ENCODE data around the gene RNF20. TPM values are rescaled to one million over a fixed set of nuclear protein-coding genes. Genes with fewer than 3 reads are reported as not detected.

The RNF20 gene
- polyA plus RNA-seq, 1 donor (not counting 4 experiments of a cell fraction or from before 2014, with no cell fraction given), result 28.8 TPM

GRCh38 chr9:101567725-101568350, 34.2 kb downstream of the RNF20 start:
- no peak overlapping the region for H3K4me3 ChIP-seq (ENCODE audit: control insufficient read depth in 2 of 3, extremely low read depth in 1 of 3, insufficient read depth in 2 of 3, low read depth in 1 of 3, low read length in 3 of 3)
- H3K9me1 ChIP-seq (ENCODE audit: control insufficient read depth, extremely low read depth, insufficient read depth, low read length), result no peaks in the 10 kb centered on the region
- no peaks in the 10 kb centered on the region for H4K20me1 ChIP-seq (ENCODE audit: control insufficient read depth, extremely low read depth, insufficient read depth, low read length)
- TF ChIP-seq EZH2 (IDR thresholded peaks at IDR 0.05; ENCODE audit: low read length) (no peak), CTCF (optimal IDR thresholded peaks at IDR 0.05 in 1 of 3, IDR thresholded peaks at IDR 0.05 in 1 of 3, conservative IDR thresholded peaks at IDR 0.05 in 1 of 3; ENCODE audit: extremely low read depth in 1 of 3, insufficient read depth in 2 of 3, low read length in 3 of 3) (no peak)
- no peaks in the 10 kb centered on the region for H3K79me2 ChIP-seq (ENCODE audit: control insufficient read depth, insufficient read depth, low read length)
- no peak overlapping the region for H3K9ac ChIP-seq (ENCODE audit: control insufficient read depth, extremely low read depth, insufficient read depth, low read length)
- no peaks in the 10 kb centered on the region for H3K4me1 ChIP-seq (ENCODE audit: control insufficient read depth, extremely low read depth, insufficient read depth, low read length)
- no peak overlapping the region for H3K27ac ChIP-seq (ENCODE audit: control insufficient read depth, insufficient read depth, low read length)
- no peak overlapping the region for H2AFZ ChIP-seq (ENCODE audit: control insufficient read depth, low read length)
- DNase-seq (ENCODE audit: low read depth, low spot score) (no peak), FAIRE-seq (no peak)
- no peaks in the 10 kb centered on the region for H3K27me3 ChIP-seq (ENCODE audit: control insufficient read depth, extremely low read depth, insufficient read depth, low read length)
- dilution Hi-C loops (cut with MboI; ENCODE audit: extremely low pct_ligation_motif_present, low sequenced_read_pairs), result no loop called here
- no peak overlapping the region for H3K4me2 ChIP-seq (ENCODE audit: control insufficient read depth, extremely low read depth, insufficient read depth, low read depth, low read length)
- peaks cover 6 to 11% of the 10 kb centered on the region in 2 experiments for H3K36me3 ChIP-seq (ENCODE audit: control insufficient read depth in 2 of 2, extremely low read depth in 1 of 2, insufficient read depth in 2 of 2, low read length in 2 of 2)
- H3K9me3 ChIP-seq (ENCODE audit: control insufficient read depth, low read depth, low read length), result no peaks in the 10 kb centered on the region

GRCh38 chr9:101569741-101570501, 36.3 kb downstream of the RNF20 start:
- Histone ChIP-seq H3K4me3 (ENCODE audit: control insufficient read depth in 2 of 3, extremely low read depth in 1 of 3, insufficient read depth in 2 of 3, low read depth in 1 of 3, low read length in 3 of 3) (no peak overlapping the region), H3K79me2 (ENCODE audit: control insufficient read depth, insufficient read depth, low read length) (no peaks in the 10 kb centered on the region), H3K36me3 (ENCODE audit: control insufficient read depth in 2 of 2, extremely low read depth in 1 of 2, insufficient read depth in 2 of 2, low read length in 2 of 2) (peaks cover 2 to 3% of the 10 kb centered on the region in 2 experiments), H4K20me1 (ENCODE audit: control insufficient read depth, extremely low read depth, insufficient read depth, low read length) (no peaks in the 10 kb centered on the region), H3K9me1 (ENCODE audit: control insufficient read depth, extremely low read depth, insufficient read depth, low read length) (no peaks in the 10 kb centered on the region), H3K9me3 (ENCODE audit: control insufficient read depth, low read depth, low read length) (no peaks in the 10 kb centered on the region), H3K4me1 (ENCODE audit: control insufficient read depth, extremely low read depth, insufficient read depth, low read length) (no peaks in the 10 kb centered on the region), H3K27ac (ENCODE audit: control insufficient read depth, insufficient read depth, low read length) (no peak overlapping the region), H2AFZ (ENCODE audit: control insufficient read depth, low read length) (no peak overlapping the region), H3K4me2 (ENCODE audit: control insufficient read depth, extremely low read depth, insufficient read depth, low read depth, low read length) (no peak overlapping the region), H3K27me3 (ENCODE audit: control insufficient read depth, extremely low read depth, insufficient read depth, low read length) (no peaks in the 10 kb centered on the region), H3K9ac (ENCODE audit: control insufficient read depth, extremely low read depth, insufficient read depth, low read length) (no peak overlapping the region)
- no peak for FAIRE-seq
- dilution Hi-C loops (cut with MboI; ENCODE audit: extremely low pct_ligation_motif_present, low sequenced_read_pairs), result no loop called here
- DNase-seq (ENCODE audit: low read depth, low spot score), result no peak
- TF ChIP-seq EZH2 (IDR thresholded peaks at IDR 0.05; ENCODE audit: low read length) (no peak), CTCF (optimal IDR thresholded peaks at IDR 0.05 in 1 of 3, IDR thresholded peaks at IDR 0.05 in 1 of 3, conservative IDR thresholded peaks at IDR 0.05 in 1 of 3; ENCODE audit: extremely low read depth in 1 of 3, insufficient read depth in 2 of 3, low read length in 3 of 3) (no peak)

Measured in keratinocyte (primary cell).